K562 (cell line): ENCODE measurements around the gene KRT8. TPM values are rescaled to one million over a fixed set of nuclear protein-coding genes. Genes with fewer than 3 reads are reported as not detected.

Experiments
- CHCHD3 ChIP-seq: fragments of 250-450 bp; sonication (Bioruptor Pico); IDR thresholded peaks from 2 replicates; pipeline ENCODE4 v2.1.2; 2022; ENCODE audit warnings: mild to moderate bottlenecking
- FOXK1 ChIP-seq: sonication (generic); formaldehyde crosslinking; IDR thresholded peaks from 2 replicates; pipeline ENCODE4 v1.8.0; 2022; ENCODE audit warnings: missing genetic modification reagents, mild to moderate bottlenecking, borderline replicate concordance
- HOXB6 ChIP-seq: fragments of 250-450 bp; sonication (Bioruptor Pico); IDR thresholded peaks from 2 replicates; pipeline ENCODE4 v1.5.1; 2022; ENCODE audit warnings: mild to moderate bottlenecking, borderline replicate concordance
- KAT2B ChIP-seq: IDR thresholded peaks from one replicate; pipeline ENCODE4 v1.6.1; 2012; ENCODE audit warnings: low read depth, mild to moderate bottlenecking, control low read depth, inconsistent platforms, low read length, moderate library complexity
- MAFG ChIP-seq: fragments of 450-650 bp; conservative IDR thresholded peaks from 2 replicates; pipeline ENCODE4 v1.6.1; 2016; ENCODE audit warnings: missing genetic modification characterization, missing compliant biosample characterization
- MAX ChIP-seq: sonication (generic); formaldehyde crosslinking; IDR thresholded peaks from 2 replicates; pipeline ENCODE4 v1.9.0; 2022; ENCODE audit warnings: mild to moderate bottlenecking, missing genetic modification reagents
- MCM3 ChIP-seq: fragments of 450-650 bp; IDR thresholded peaks from 2 replicates; pipeline ENCODE4 v1.6.1; 2016
- MXD1 ChIP-seq: fragments of 250-450 bp; sonication (Bioruptor Pico); IDR thresholded peaks from 2 replicates; pipeline ENCODE4 v1.8.0; 2021; ENCODE audit warnings: borderline replicate concordance, mild to moderate bottlenecking, moderate library complexity; ENCODE audit not compliant: poor library complexity, severe bottlenecking
- NR2C2 ChIP-seq, 2 experiments: fragments of 200-800 bp in 1 of 2; sonication (Bioruptor generic) in 1 of 2; sonication (generic) in 1 of 2; formaldehyde crosslinking in 1 of 2; IDR thresholded peaks; 2 replicates each; pipeline versions ENCODE4 v1.6.1 to v1.8.0; 2016 to 2022; ENCODE audit warnings: mild to moderate bottlenecking in 1 of 2, missing compliant biosample characterization in 1 of 2, missing genetic modification characterization in 1 of 2, missing genetic modification reagents in 1 of 2
- PHF21A ChIP-seq: fragments of 450-650 bp; IDR thresholded peaks from 2 replicates; pipeline ENCODE4 v1.6.1; 2017; ENCODE audit warnings: low read depth, borderline replicate concordance
- RAD51 ChIP-seq: fragments of 450-650 bp; IDR thresholded peaks from 2 replicates; pipeline ENCODE4 v1.7.1; 2016; ENCODE audit warnings: low read depth, mild to moderate bottlenecking, borderline replicate concordance
- SMARCA5 ChIP-seq: fragments of 450-650 bp; IDR thresholded peaks from 2 replicates; pipeline ENCODE4 v1.6.1; 2016
- SNAPC5 ChIP-seq: fragments of 250-450 bp; sonication (Bioruptor Pico); IDR thresholded peaks from 2 replicates; pipeline ENCODE4 v1.8.0; 2021; ENCODE audit warnings: moderate library complexity, mild to moderate bottlenecking, inconsistent platforms
- ZBTB17 ChIP-seq: fragments of 450-650 bp; formaldehyde crosslinking; IDR thresholded peaks from 2 replicates; pipeline ENCODE4 v1.4.0; 2020; ENCODE audit warnings: mild to moderate bottlenecking
- ZBTB43 ChIP-seq: sonication (generic); formaldehyde crosslinking; IDR thresholded peaks from 2 replicates; pipeline ENCODE4 v1.8.0; 2023; ENCODE audit warnings: mild to moderate bottlenecking, missing genetic modification reagents
- ZC3H8 ChIP-seq: fragments of 450-650 bp; IDR thresholded peaks from 2 replicates; pipeline ENCODE4 v1.6.1; 2017
- ZNF551 ChIP-seq: fragments of 250-450 bp; sonication (Bioruptor Pico); IDR thresholded peaks from 2 replicates; pipeline ENCODE4 v1.5.0; 2021; ENCODE audit warnings: mild to moderate bottlenecking, moderate library complexity
- ZNF592 ChIP-seq: fragments of 450-650 bp; IDR thresholded peaks from 2 replicates; pipeline ENCODE4 v1.6.1; 2017; ENCODE audit warnings: antibody characterized with exemption, mild to moderate bottlenecking
- ZNF740 ChIP-seq, 3 experiments: fragments of 200-800 bp in 1 of 3; sonication (Bioruptor generic) in 1 of 3; sonication (generic) in 1 of 3; formaldehyde crosslinking in 1 of 3; IDR thresholded peaks; 2 replicates each; pipeline versions ENCODE4 v1.6.1 to v1.8.0; 2016 to 2022; ENCODE audit warnings: mild to moderate bottlenecking in 2 of 3, missing compliant biosample characterization in 2 of 3, missing genetic modification characterization in 2 of 3, missing genetic modification reagents in 1 of 3
- polyA plus RNA-seq, 8 experiments: library from polyadenylated mRNA; depleted of rRNA in 4 of 8; stranded (reverse) in 5 of 8; unstranded in 3 of 8; fragments of >200 nt; fragmentation: Nextera tagmentation in 2 of 8; fragmentation: Illumina TruSeq in 1 of 8; extraction: Ambion mirVana in 2 of 8; extraction: Trizol in 1 of 8; gene quantifications; 2 replicates each; pipeline versions ENCODE4 v1.2.1 to v1.2.3, GENCODE V29; 2011 to 2014; ENCODE audit warnings: inconsistent platforms in 1 of 8, missing spikeins in 1 of 8
- total RNA-seq, 7 experiments: library from RNA; depleted of rRNA in 6 of 7; stranded (reverse); fragments of >200 nt in 6 of 7; fragmentation: Illumina TruSeq in 2 of 7; extraction: Trizol in 2 of 7; gene quantifications; 2 replicates each; pipeline versions ENCODE4 v1.2.1 to v1.2.3, GENCODE V29; 2011 to 2021; ENCODE audit warnings: low replicate concordance in 1 of 7

Gene KRT8
- total and polyA plus RNA-seq, 9 of the 15 experiments (the other 6 are each of a cell fraction or from before 2014, with no cell fraction given), result 41.5 to 661 (median 260) TPM

GRCh38 chr12:52903285-52903854 lies 1.5 kb downstream of the KRT8 start (continued):
- TF ChIP-seq PHF21A (no peak), MAX (no peak), SNAPC5 (CRISPR knock-in tag) (no peak), MCM3 (no peak), ZNF592 (no peak), ZNF551 (no peak), ZNF740 (CRISPR knock-in tag; IDR thresholded peaks at IDR 0.05) (no peak), ZNF740 (tag; IDR thresholded peaks at IDR 0.05) (no peak), FOXK1 (CRISPR knock-in tag) (no peak), RAD51 (0 out of 2 replicates have a peak, but pooled peaks have one; percentile 6), ZC3H8 (no peak), NR2C2 (CRISPR knock-in tag; IDR thresholded peaks at IDR 0.05) (no peak), NR2C2 (tag; IDR thresholded peaks at IDR 0.05) (no peak), SMARCA5 (no peak), KAT2B (no peak), MAFG (tag) (no peak), HOXB6 (CRISPR knock-in tag) (no peak), CHCHD3 (CRISPR knock-in tag) (no peak), ZBTB17 (CRISPR knock-in tag) (0 out of 2 replicates have a peak, but pooled peaks have one; percentile 23), MXD1 (CRISPR knock-in tag) (no peak), ZBTB43 (CRISPR knock-in tag) (no peak)
